Effector CD8-positive, alpha-beta T cell (primary cell): ENCODE results near the gene ORMDL1.
"Not testable (repeated sequence)": the region's sequence is repeated elsewhere in the genome, so short reads cannot be mapped to it uniquely, and the experiment has no call there.

ENCODE experiments used
- DNase-seq: peaks from one replicate; lab custom pipeline; 2025; lab: John Stamatoyannopoulos, UW

Gene ORMDL1

DNA sequence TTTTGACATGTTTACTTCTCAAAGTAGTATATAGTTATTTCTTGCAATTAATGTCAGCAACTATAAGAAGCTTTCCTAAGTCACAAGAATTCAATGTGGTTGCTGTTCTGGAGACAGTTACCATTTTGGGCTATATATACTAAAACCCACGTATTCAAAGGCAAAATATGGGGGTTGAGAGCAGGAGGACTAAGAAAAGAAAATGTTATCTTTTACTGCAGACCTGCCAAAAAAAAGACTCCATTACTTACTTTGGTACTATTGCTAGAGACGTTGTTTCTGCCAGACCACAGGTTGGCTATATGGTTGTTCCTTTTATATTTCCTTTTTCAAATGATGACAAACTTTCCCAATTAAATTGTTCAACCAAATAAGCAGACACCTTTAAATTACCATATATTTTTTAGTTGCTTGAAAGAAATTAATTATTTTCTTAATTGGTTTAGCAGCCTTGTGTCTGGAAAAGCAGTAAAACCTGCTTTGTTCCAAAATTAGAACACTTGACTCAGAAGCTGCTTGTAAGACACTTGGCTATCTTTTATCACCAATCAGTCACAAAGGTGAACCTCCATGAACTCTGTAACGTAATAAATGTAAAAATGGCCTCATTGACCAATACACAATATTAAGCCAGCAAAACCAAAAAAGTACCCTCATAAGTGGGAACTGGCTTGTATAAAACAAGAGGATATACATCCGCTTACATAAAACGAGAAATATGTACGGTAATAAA is 13.4 kb downstream of the ORMDL1 start:
- DNase-seq: no peak

DNA sequence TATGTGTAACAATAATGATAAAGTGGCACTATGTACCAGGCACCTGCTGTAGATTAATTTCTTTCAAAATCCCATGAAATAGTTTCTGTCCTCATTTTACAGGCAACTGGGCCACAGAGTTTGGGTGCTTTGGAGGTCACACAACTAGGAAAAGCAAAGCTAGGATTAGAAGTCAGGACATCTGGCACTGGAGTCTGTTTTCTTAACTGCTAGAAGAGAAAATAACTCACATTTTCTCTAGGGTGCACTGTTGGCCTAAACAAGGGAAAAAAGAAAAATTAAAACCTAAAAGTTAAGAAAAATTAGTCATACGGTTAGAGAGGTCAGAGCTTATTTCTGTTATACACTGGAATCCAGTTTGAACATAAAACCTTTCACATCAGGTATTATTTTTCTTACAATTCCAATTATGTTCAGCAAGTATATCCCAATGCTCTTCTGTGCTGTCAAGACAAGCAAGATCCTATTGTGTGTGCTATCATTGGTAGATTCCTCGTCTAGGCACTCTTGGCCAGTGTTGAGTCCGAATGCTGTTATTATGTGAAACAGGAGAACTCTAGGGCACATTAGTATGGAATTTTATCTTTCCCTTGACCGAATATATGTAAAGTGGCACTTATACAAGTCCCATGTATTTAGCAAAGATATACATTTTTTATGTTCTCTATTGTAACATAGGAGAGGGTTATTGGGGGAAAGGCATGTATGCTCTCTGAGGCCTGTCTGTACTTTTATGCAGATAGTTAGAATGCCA is 20.1 kb downstream of the ORMDL1 start:
- DNase-seq: no peak

DNA sequence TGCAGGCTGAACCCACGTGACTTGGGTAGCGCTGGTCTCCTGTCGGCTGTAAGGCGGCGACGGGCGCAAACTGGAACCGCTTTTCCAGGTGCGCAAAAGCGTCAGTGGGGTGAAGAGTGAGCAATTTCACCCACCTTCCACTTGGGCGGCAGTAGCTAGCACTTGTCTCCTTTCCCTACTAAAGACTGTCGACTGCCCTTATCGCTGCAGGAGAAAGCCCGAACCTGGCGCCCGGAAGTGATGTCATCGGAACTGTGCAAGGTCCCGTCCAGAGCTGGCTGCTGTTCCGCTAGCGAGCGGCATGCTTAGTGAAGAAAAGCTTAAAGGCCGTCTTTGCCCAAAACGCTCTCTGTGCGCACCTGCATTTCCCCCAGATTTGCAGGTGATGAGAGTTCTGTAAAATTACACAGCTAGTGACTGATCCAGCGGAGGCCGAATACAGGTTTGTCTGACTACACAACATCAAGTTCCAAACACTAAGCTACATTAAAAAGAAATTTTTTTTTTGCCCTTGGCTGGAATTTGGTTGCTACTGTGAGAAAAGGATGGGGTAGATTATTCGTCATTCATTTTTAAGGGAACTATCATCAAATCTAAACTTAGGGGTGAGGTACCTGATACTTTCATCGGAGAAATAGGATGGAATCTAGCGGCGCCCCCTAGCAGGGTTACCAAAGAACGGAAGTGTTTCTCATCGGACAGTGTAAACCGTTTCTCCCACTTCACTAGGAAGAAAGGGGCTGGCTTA is 21.4 kb downstream of the ORMDL1 start, which contains the start of gene OSGEPL1:
OSGEPL1 (minus strand) TSS at position 242 of the 748 bp plus-strand sequence. CDS start 1,152 bp downstream, outside the sequence.
- DNase-seq: peak; percentile 85

DNA sequence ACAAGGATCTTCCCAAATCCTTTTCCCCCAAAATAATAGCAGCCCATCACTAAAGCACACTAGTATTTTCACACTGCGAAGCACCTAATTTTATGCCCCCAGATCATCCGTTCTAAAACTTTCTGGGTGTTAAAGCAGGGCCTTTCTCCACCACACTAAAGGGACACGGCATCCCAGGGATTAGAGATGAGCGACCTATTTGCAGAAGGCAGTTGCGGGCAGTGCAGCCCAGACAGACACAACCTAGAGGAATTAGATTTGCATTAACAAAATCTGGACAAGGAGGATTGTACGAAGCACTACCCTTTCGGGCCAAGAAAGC is 21.9 kb downstream of the ORMDL1 start:
- DNase-seq: no peak

DNA sequence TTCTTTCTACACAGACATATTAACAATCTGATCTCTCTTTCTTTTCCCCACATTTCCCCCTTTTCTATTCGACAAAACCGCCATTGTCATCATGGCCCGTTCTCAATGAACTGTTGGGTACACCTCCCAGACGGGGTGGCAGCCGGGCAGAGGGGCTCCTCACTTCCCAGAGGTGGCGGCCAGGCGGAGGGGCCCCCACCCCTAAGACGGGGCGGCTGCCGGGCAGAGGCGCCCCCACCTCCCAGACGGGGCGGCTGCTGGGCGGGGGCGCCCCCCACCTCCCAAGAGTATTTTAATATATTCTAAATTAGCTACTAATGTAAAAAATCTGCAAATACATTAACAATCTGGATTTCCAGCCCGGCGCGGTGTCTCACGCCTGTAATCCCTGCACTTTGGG is 24.0 kb downstream of the ORMDL1 start:
- not testable (repeated sequence) for DNase-seq

DNA sequence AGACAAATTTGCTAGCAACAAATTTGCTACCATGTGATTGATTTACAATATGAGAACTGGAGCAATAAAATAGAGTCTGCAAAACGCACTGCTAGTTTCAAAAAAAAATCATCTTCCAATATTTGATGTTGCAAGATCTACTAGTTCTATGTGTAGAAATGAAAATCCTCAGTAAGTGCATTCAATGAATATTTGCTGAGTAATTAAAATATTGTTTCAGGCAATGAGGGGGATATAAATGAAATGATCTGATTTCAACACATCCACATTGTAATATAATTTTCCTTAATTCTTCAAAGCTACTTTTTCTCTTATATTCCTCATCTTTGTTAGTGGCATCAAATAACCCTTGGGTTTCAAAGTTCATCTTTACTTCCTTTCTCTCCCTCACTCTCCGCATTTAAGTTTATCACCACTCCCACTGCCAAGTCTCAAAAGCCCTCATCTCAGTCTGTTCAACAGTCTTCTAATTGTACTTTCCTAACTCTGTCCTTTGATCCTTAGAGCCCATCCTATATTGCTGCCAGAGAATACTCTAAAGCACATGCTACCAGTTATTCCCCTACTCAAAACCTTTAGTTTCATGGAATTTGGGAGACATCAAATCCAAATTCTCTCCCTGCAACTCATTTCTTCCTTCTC is 27.7 kb downstream of the ORMDL1 start:
- DNase-seq: no peak

DNA sequence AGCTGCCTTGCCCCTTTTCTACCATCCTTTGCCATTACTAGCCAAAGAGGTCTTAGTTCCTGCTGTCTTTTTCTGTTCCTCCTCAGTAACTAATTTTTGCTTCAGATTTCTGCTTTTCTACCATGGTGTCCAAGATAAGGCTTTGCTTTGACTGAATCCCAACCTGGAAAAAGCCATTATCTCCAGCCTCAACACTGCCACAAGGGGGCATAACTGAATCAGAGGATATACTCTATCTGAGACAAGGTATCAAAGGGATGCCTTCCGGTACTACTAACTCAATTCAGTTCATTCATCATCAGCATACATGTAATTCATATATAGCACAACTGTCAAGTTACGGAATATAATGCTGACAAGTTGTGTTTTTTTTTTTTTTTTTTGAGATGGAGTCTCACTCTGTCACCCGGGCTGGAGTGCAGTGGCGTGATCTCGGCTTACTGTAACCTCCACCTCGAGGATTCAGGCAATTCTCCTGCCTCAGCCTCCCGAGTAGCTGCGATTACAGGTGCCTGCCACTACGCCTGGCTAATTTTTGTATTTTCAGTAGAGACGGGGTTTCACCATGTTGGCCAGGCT is 33.0 kb downstream of the ORMDL1 start:
- DNase-seq: peak; percentile 3

DNA sequence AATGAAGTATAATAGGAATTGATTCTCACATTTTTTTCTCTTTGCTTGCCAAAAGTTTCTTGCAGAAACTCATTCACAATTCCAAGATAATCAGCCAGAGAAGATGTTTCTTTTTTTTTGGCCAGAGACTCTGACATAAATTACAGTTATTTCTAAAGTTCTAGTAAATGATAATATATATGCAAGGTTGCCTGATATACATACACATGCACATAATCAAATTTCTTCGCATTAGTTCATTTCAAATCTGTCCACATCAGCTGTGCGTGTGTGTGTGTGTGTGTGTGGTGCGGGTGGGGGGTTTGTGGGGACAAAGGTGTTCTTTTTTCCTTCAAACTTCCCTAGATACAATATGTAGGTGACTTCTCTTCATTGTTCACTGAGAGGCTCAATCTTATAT is 54.7 kb downstream of the ORMDL1 start:
- no peak for DNase-seq

DNA sequence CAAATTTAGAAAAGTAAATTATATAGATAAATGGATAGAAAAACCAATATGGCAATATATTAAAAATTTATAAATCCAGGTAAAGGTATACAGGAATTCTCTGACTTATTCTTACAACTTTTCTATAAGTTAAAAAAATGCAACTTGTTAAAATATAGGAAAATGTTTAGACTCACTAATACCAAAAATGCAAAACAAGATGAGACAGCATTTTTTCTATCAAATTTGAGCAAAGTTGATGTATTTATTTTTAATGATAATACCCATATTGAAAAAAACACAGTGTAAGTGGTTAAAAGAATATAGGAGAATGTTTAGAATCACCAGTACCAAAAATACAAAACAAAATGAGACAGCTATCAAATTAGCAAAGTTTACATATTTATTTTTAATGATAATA is 57.3 kb downstream of the ORMDL1 start:
- DNase-seq: no peak

DNA sequence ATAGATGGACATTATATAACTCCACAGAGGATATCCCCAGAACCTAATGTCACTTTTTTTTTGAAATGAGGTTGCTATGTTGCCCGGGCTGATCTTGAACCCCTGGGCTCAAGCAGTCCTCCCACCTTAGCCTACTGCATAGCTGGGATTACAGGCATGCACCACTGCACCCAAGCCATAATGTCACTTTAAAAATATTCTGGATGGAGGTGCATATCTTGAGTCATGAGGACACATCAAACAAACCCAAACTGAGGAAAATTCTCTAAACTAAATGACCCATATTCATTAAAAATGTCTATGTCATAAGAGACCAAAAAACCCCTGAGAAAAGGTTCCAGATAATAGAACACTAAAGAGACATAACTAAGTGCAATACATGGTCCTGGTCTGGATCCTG is 57.9 kb downstream of the ORMDL1 start:
- no peak for DNase-seq

DNA sequence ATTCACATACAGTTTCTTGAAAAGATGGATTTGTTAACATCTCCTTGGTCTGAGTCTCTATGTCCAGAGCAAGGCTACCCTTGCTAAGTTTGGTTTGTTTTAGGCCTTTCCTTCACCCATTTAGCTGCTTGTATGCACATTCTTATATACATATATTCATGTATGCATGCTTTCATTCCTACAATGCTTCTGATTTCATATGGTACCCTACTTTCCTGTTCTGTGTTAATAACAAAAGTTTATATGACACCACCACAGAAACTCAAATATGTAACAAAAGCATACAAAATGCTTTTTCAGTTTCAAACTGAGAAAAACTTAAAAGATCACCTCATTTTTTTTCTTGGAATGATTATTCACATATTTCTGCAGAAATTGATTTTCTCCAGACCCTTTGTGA is 60.9 kb downstream of the ORMDL1 start:
- no peak for DNase-seq
